HepG2 (cell line): ENCODE results near the gene SSR2. TPM values are rescaled to one million over a fixed set of nuclear protein-coding genes. Genes with fewer than 3 reads are reported as not detected.
A peak's percentile ranks its signal among the peaks of the same experiment; 100 is the strongest.

ENCODE experiments used
- BCL3 ChIP-seq: sonication (generic); formaldehyde crosslinking; IDR thresholded peaks from 2 replicates; pipeline ENCODE4 v1.5.1; 2020; ENCODE audit warnings: mild to moderate bottlenecking, missing genetic modification reagents, moderate library complexity
- HDAC6 ChIP-seq: fragments of 200-600 bp; sonication (generic); IDR thresholded peaks from 2 replicates; pipeline ENCODE4 v1.7.0; 2017; ENCODE audit warnings: mild to moderate bottlenecking, antibody characterized with exemption, low read length, low read depth
- NR2F1 ChIP-seq, 2 experiments: fragments of 450-650 bp in 1 of 2; formaldehyde crosslinking in 1 of 2; IDR thresholded peaks; 2 replicates each; pipeline versions ENCODE4 v1.5.0 to v1.6.1; 2016 to 2020; ENCODE audit warnings: mild to moderate bottlenecking in 1 of 2, missing compliant biosample characterization in 1 of 2, missing genetic modification reagents in 1 of 2, moderate library complexity in 1 of 2
- NR2F2 ChIP-seq: IDR thresholded peaks from 2 replicates; pipeline ENCODE4 v1.6.1; 2012; ENCODE audit warnings: low read depth, inconsistent platforms, borderline replicate concordance
- PAXIP1 ChIP-seq: sonication (generic); formaldehyde crosslinking; conservative IDR thresholded peaks from 2 replicates; pipeline ENCODE4 v1.4.0; 2020; ENCODE audit warnings: mild to moderate bottlenecking, missing genetic modification reagents, moderate library complexity
- SAP130 ChIP-seq: IDR thresholded peaks from 2 replicates; pipeline ENCODE4 v1.6.1; 2016; ENCODE audit warnings: low read depth
- SOX6 ChIP-seq, 2 experiments: fragments of 450-650 bp in 1 of 2; sonication (generic) in 1 of 2; formaldehyde crosslinking in 1 of 2; IDR thresholded peaks; 2 replicates each; pipeline versions ENCODE4 v1.4.0 to v1.6.1; 2017 to 2020; ENCODE audit warnings: antibody characterized with exemption in 1 of 2, mild to moderate bottlenecking in 1 of 2, missing genetic modification reagents in 1 of 2
- SP5 ChIP-seq: IDR thresholded peaks from 2 replicates; pipeline ENCODE4 v1.6.1; 2016; ENCODE audit warnings: low read depth, borderline replicate concordance
- TARDBP ChIP-seq: sonication (generic); formaldehyde crosslinking; IDR thresholded peaks from 2 replicates; pipeline ENCODE4 v1.8.0; 2022; ENCODE audit warnings: mild to moderate bottlenecking, missing genetic modification reagents
- ZBTB46 ChIP-seq: sonication (generic); formaldehyde crosslinking; IDR thresholded peaks from 2 replicates; pipeline ENCODE4 v1.4.0; 2020; ENCODE audit warnings: mild to moderate bottlenecking, missing genetic modification reagents, borderline replicate concordance
- ZNF30 ChIP-seq: sonication (generic); formaldehyde crosslinking; IDR thresholded peaks from 2 replicates; pipeline ENCODE4 v1.5.0; 2020; ENCODE audit warnings: mild to moderate bottlenecking, missing genetic modification reagents
- ZNF468 ChIP-seq: sonication (generic); formaldehyde crosslinking; IDR thresholded peaks from 2 replicates; pipeline ENCODE4 v1.8.0; 2022; ENCODE audit warnings: mild to moderate bottlenecking, moderate library complexity, missing genetic modification reagents
- ZNF75D ChIP-seq: sonication (generic); formaldehyde crosslinking; IDR thresholded peaks from 2 replicates; pipeline ENCODE4 v1.8.1; 2023; ENCODE audit warnings: missing genetic modification reagents, mild to moderate bottlenecking, borderline replicate concordance
- polyA plus RNA-seq, 8 experiments: library from polyadenylated mRNA; depleted of rRNA in 3 of 8; stranded (reverse) in 7 of 8; unstranded in 1 of 8; fragments of >200 nt; fragmentation: Illumina TruSeq in 4 of 8; extraction: Trizol in 4 of 8; gene quantifications; 2 replicates each; pipeline versions ENCODE4 v1.2.1 to v1.2.3, GENCODE V29; 2011 to 2016; ENCODE audit warnings: low read depth in 4 of 8, missing spikeins in 1 of 8, mixed read lengths in 1 of 8; ENCODE audit not compliant: insufficient read depth in 1 of 8
- total RNA-seq, 5 experiments: library from RNA; depleted of rRNA; stranded (reverse); fragments of >200 nt; fragmentation: Illumina TruSeq; extraction: Trizol; gene quantifications; 2 replicates each; pipeline ENCODE4 v1.2.3, GENCODE V29; 2016; ENCODE audit warnings: low read depth in 1 of 5

Gene SSR2
- total and polyA plus RNA-seq, 2 of the 13 experiments (the other 11 are each of a cell fraction or from before 2014, with no cell fraction given), result 284 to 461 TPM

- TF ChIP-seq PAXIP1 (CRISPR knock-in tag) (peak; percentile 41), ZNF30 (no peak), HDAC6 (no peak), ZNF75D (CRISPR knock-in tag) (no peak), SAP130 (peak; percentile 27; the same call in 1 of the 2 replicates), BCL3 (CRISPR knock-in tag) (no peak), TARDBP (CRISPR knock-in tag) (no peak), ZBTB46 (CRISPR knock-in tag) (no peak), ZNF468 (CRISPR knock-in tag) (no peak), SOX6 (IDR thresholded peaks at IDR 0.05) (no peak), SOX6 (CRISPR knock-in tag; IDR thresholded peaks at IDR 0.05) (0 out of 2 replicates have a peak, but pooled peaks have one; percentile 27), NR2F2 (no peak), NR2F1 (CRISPR knock-in tag; IDR thresholded peaks at IDR 0.05) (no peak), SP5 (CRISPR knock-in tag) (peak; percentile 29; the same call in 1 of the 2 replicates)
Measured at GRCh38 chr1:156004843-156005584, 15.7 kb downstream of the SSR2 start (continued).
